ENCODE data around the gene RSPH3.

- TF ChIP-seq GABPA (IDR thresholded peaks at IDR 0.05; ENCODE audit: low read depth) (no peak), NRF1 (IDR thresholded peaks at IDR 0.05; ENCODE audit: low read depth, low read length) (no peak), ELF1 (IDR thresholded peaks at IDR 0.05) (no peak), TAF1 (IDR thresholded peaks at IDR 0.05; ENCODE audit: borderline replicate concordance, low read depth, low read length) (no peak), SIN3A (IDR thresholded peaks at IDR 0.05; ENCODE audit: borderline replicate concordance, low read depth, low read length) (no peak), CTCF (IDR thresholded peaks at IDR 0.05) (no peak), YY1 (IDR thresholded peaks at IDR 0.05; ENCODE audit: low read depth) (no peak), EZH2phosphoT487 (IDR thresholded peaks at IDR 0.05; ENCODE audit: borderline replicate concordance, low read depth) (no peak), PBX3 (IDR thresholded peaks at IDR 0.05) (no peak), EP300 (IDR thresholded peaks at IDR 0.05; ENCODE audit: borderline replicate concordance in 1 of 2, low read depth in 1 of 2, low read length in 1 of 2) (no peak), JUND (IDR thresholded peaks at IDR 0.05) (no peak)
Observed at GRCh38 chr6:158970640-158971275, 29.2 kb downstream of the RSPH3 start.

Measured in SK-N-SH (cell line).